GM06990 (cell line): ENCODE data around the gene NSUN7.

Experiments used
- DNase-seq: peaks from one replicate; pipeline ENCODE4 v3.0.0-alpha.2; 2011; ENCODE audit not compliant: insufficient read length; ENCODE audit errors: extremely low read depth
- H3K27me3 ChIP-seq: replicated peaks from 2 replicates; pipeline ENCODE4 v1.6.0; 2011; ENCODE audit warnings: low read length; ENCODE audit not compliant: control insufficient read depth, insufficient read depth
- H3K36me3 ChIP-seq: 2 replicates; pipeline ENCODE4 v1.5.1; 2011; ENCODE audit warnings: low read length; ENCODE audit not compliant: control insufficient read depth, insufficient read depth
- H3K4me3 ChIP-seq: replicated peaks from 2 replicates; pipeline ENCODE4 v1.5.1; 2011; ENCODE audit warnings: low read depth, mild to moderate bottlenecking, control low read depth, low read length
- TF ChIP-seq, protein P1 (sequence below): IDR thresholded peaks from 2 replicates; pipeline ENCODE4 v1.5.1; 2011; ENCODE audit warnings: low read length, control low read depth, mild to moderate bottlenecking, inconsistent platforms; ENCODE audit not compliant: insufficient read depth, poor library complexity, severe bottlenecking

The NSUN7 gene

GRCh38 chr4:40856840-40857362 lies 107.1 kb downstream of the NSUN7 start:
- DNase-seq = peak; percentile 79
- no peaks in the 10 kb centered on the region for H3K36me3 ChIP-seq
- TF ChIP-seq, protein P1, sequence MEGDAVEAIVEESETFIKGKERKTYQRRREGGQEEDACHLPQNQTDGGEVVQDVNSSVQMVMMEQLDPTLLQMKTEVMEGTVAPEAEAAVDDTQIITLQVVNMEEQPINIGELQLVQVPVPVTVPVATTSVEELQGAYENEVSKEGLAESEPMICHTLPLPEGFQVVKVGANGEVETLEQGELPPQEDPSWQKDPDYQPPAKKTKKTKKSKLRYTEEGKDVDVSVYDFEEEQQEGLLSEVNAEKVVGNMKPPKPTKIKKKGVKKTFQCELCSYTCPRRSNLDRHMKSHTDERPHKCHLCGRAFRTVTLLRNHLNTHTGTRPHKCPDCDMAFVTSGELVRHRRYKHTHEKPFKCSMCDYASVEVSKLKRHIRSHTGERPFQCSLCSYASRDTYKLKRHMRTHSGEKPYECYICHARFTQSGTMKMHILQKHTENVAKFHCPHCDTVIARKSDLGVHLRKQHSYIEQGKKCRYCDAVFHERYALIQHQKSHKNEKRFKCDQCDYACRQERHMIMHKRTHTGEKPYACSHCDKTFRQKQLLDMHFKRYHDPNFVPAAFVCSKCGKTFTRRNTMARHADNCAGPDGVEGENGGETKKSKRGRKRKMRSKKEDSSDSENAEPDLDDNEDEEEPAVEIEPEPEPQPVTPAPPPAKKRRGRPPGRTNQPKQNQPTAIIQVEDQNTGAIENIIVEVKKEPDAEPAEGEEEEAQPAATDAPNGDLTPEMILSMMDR = no peak
- H3K27me3 ChIP-seq = no peaks in the 10 kb centered on the region
- H3K4me3 ChIP-seq = peak overlapping the region; percentile 54

GRCh38 chr4:40857956-40858355 lies 108.2 kb downstream of the NSUN7 start:
- H3K4me3 ChIP-seq = no peak overlapping the region
- no peak for DNase-seq
- H3K27me3 ChIP-seq = no peaks in the 10 kb centered on the region
- no peaks in the 10 kb centered on the region for H3K36me3 ChIP-seq
- TF ChIP-seq, protein P1 = no peak

DNA sequence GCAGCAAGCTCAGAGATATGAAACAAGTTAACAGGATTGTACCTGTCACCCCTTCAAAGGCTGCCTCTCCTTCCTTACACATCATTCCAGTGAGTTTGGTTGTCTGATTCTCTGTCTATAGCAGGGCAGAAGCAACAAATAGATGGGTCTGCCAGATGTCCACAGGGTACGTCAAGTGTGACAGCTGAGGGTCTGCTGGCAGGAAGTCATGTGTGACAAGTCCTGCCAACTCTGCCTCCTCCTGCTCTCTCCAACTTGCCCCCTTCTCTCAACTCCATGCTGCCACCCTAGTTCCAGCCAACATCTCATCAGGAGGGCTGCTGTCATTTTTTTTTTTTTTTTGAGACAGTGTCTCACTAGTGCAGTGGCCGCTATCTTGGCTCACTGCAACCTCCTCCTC lies 109.2 kb downstream of the NSUN7 start:
- no peak overlapping the region for H3K4me3 ChIP-seq
- DNase-seq = no peak
- no peaks in the 10 kb centered on the region for H3K36me3 ChIP-seq
- TF ChIP-seq, protein P1 = no peak
- no peaks in the 10 kb centered on the region for H3K27me3 ChIP-seq
